ENCODE results near the gene MED8. TPM values are rescaled to one million over a fixed set of nuclear protein-coding genes. Genes with fewer than 3 reads are reported as not detected.

Gene MED8
- total RNA-seq, 1 donor from 2014 or later, result 37.3 TPM

DNA sequence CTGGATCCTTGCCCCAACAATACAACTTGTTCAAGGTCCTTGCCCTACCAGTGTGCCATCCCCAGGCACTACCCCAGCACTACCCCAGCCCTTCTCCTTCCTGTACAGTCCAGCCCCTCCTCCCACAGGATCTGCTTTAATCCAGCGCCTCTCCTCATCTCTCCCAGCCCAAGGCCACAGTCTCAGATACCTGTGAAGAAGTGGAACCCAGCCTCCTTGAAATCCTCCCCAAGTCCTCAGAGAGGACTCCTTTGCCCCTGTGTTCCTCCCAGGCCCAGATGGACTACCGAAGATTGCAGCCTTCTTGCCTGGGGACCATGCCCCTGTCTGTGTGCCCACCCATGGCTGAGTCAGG is 37.3 kb downstream of the MED8 start:
- intact Hi-C loops (cut with DNase I), result loop anchor here (10.0 kb wide), 1 partner anchor 118 kb away; no protein-coding TSS in a partner anchor
- H3K36me3 ChIP-seq, result no peaks in the 10 kb centered on the region
- ATAC-seq, result no peak
- TF ChIP-seq, protein P1, sequence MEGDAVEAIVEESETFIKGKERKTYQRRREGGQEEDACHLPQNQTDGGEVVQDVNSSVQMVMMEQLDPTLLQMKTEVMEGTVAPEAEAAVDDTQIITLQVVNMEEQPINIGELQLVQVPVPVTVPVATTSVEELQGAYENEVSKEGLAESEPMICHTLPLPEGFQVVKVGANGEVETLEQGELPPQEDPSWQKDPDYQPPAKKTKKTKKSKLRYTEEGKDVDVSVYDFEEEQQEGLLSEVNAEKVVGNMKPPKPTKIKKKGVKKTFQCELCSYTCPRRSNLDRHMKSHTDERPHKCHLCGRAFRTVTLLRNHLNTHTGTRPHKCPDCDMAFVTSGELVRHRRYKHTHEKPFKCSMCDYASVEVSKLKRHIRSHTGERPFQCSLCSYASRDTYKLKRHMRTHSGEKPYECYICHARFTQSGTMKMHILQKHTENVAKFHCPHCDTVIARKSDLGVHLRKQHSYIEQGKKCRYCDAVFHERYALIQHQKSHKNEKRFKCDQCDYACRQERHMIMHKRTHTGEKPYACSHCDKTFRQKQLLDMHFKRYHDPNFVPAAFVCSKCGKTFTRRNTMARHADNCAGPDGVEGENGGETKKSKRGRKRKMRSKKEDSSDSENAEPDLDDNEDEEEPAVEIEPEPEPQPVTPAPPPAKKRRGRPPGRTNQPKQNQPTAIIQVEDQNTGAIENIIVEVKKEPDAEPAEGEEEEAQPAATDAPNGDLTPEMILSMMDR (IDR thresholded peaks at IDR 0.05), result no peak
- H3K27ac ChIP-seq, result no peak overlapping the region
- no peaks in the 10 kb centered on the region for H3K4me1 ChIP-seq
- H3K9me3 ChIP-seq, result no peaks in the 10 kb centered on the region
- H3K27me3 ChIP-seq, result no peaks in the 10 kb centered on the region
- no peak for DNase-seq
- H3K4me3 ChIP-seq, result no peak overlapping the region

DNA sequence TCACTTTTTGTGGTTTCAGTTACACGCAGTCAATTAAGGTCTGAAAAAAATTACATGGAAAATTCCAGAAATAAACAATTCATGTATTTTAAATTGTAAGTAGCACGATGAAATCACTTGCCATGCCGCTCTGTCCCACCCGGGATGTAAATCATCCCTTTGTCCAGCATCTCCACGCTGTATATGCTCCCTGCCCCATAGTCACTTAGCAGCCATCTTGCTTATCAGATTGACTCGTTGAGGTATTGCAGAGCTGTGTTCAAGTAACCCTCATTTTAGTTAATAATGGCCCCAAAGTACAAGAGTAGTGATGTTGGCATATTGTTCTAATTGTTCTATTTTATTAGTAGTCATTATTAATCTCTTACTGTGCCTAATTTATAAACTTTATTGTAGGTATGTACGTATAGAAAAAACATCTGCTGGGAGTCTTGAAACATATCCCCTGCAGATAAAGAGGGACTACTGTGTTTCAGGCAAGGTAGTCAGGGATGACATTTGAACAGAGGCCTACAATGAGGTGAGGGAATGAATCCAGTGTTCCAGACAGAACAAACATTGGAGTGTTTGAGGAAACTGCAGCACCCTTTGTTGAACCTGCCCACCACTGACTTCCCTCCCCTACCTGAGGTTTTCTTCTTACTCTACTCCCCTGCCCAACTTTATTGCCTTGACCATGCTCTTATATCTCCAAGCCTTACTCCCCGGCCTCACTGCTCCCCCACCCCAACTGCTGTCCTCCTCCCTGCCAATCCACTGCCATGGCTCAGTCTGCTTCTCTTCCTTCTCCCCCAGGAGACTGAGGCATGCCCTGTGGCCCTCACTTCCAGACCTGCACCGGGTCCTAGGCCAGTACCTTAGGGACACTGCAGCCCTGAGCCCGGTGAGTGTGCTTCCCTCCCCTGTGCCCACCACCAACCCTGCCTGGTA is 37.9 kb downstream of the MED8 start:
- TF ChIP-seq, protein P1 (IDR thresholded peaks at IDR 0.05), result no peak
- DNase-seq, result no peak
- Histone ChIP-seq H3K4me1 (no peaks in the 10 kb centered on the region), H3K27ac (no peak overlapping the region), H3K9me3 (no peaks in the 10 kb centered on the region), H3K4me3 (no peak overlapping the region), H3K36me3 (no peaks in the 10 kb centered on the region), H3K27me3 (no peaks in the 10 kb centered on the region)
- intact Hi-C loops (cut with DNase I), result loop anchor here (10.0 kb wide), 1 partner anchor 117 kb away; no protein-coding TSS in a partner anchor
- no peak for ATAC-seq

DNA sequence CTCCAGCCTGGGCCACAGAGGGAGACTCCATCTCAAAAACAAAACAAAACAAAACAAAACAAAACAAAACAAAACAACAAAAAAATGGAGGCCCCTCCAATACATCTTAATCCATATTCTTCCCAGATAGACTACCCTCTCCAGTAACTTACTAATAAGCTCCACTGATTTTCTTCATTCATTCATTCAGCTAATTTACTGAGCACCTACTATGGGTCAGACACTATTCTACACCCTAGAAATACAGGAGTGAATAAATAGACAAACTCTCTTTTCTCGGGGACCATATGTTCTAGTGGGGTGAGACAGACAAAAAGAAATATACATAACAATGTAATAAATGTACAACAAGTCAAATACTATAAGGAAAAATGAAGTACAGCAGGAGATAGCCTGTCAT is 38.6 kb downstream of the MED8 start:
- H3K27ac ChIP-seq, result no peak overlapping the region
- DNase-seq (no peak), ATAC-seq (no peak)
- no peaks in the 10 kb centered on the region for H3K27me3 ChIP-seq
- no peaks in the 10 kb centered on the region for H3K9me3 ChIP-seq
- no peaks in the 10 kb centered on the region for H3K4me1 ChIP-seq
- H3K4me3 ChIP-seq, result no peak overlapping the region
- intact Hi-C loops (cut with DNase I), result loop anchor here (10.0 kb wide), 1 partner anchor 116 kb away; no protein-coding TSS in a partner anchor
- H3K36me3 ChIP-seq, result no peaks in the 10 kb centered on the region
- TF ChIP-seq, protein P1 (IDR thresholded peaks at IDR 0.05), result no peak

DNA sequence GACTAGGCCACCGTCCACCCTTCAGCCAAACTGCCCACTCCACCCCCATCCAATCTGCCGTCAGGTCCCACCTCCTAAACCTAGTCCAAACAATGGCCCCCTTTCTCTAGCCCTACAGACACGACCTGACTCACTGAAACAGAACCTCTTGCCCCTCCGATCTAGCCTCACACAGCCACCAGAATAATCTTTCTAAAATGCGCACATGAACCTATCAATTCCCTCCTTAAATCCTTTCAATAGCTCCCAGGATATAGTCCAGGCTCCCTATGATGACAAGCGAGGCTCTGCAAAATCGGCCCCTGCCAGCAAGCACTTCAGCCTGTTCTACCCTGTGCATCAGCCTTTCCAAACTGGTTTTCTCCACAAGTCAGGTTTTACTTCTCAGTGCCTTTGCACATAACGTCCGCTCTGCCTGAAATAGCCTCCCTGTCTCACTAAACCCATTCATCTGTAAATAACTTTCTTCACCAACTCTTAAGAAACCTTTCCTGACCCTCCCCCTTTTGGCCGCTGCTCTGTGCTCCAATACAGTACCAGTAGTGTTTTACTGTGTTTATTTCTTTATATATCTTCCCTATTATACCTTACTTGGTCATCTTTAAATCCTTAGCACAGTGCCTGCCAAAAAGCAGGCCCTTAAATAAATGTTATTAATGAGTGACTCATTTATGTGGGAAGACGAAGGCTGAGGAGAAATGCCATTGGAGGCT is 39.9 kb downstream of the MED8 start:
- intact Hi-C loops (cut with DNase I), result loop anchor here (10.0 kb wide), 1 partner anchor 115 kb away; no protein-coding TSS in a partner anchor
- DNase-seq (no peak), ATAC-seq (no peak)
- H3K9me3 ChIP-seq, result no peaks in the 10 kb centered on the region
- H3K27ac ChIP-seq, result peak overlapping the region; percentile 89
- no peaks in the 10 kb centered on the region for H3K27me3 ChIP-seq
- H3K36me3 ChIP-seq, result no peaks in the 10 kb centered on the region
- TF ChIP-seq, protein P1 (IDR thresholded peaks at IDR 0.05), result no peak
- H3K4me1 ChIP-seq, result no peaks in the 10 kb centered on the region
- peak overlapping the region; percentile 57 for H3K4me3 ChIP-seq

DNA sequence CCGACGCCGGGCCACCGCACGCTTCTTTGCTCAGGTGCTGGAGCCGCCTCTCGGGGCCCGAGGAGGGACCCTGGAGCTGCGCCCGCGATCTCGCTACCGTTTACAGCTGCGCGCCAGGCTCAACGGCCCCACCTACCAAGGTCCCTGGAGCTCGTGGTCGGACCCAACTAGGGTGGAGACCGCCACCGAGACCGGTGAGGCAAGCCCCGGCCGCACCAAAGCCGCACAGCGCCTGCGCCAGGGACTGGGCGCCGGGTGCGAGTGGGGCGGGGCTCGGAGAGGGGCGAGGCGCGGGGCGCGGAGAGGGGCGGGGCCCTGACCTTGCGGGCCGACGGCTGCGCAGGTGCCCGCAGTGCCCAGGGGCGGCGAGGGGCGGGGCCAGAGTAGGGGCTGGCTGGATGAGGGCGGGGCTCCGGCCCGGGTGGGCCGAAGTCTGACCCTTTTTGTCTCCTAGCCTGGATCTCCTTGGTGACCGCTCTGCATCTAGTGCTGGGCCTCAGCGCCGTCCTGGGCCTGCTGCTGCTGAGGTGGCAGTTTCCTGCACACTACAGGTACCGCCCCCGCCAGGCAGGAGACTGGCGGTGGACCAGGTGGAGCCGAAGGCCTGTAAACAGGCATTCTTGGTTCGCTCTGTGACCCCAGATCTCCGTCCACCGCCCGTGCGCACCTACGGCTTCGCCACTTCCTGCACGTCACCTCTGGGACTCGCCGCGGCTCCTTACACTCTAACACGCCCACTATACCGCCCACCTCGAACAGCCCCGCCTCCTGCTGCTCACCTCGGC is 40.6 kb downstream of the MED8 start:
- Histone ChIP-seq H3K4me1 (no peaks in the 10 kb centered on the region), H3K27ac (peak overlapping the region; percentile 89), H3K9me3 (no peaks in the 10 kb centered on the region), H3K36me3 (no peaks in the 10 kb centered on the region), H3K4me3 (peak overlapping the region; percentile 57), H3K27me3 (no peaks in the 10 kb centered on the region)
- intact Hi-C loops (cut with DNase I), result no loop called here
- ATAC-seq (peak; percentile 97), DNase-seq (peak; percentile 95)
- TF ChIP-seq, protein P1 (IDR thresholded peaks at IDR 0.05), result no peak
